Panc1 (cell line): ENCODE data around the gene MRPS2. TPM values are rescaled to one million over a fixed set of nuclear protein-coding genes. Genes with fewer than 3 reads are reported as not detected.
"Not testable (repeated sequence)": the region's sequence is repeated elsewhere in the genome, so short reads cannot be mapped to it uniquely, and the experiment has no call there.

Source experiments
- ATAC-seq: fragments of 200-7000 bp; cut with Tn5 transposase; 2 replicates; pipeline ENCODE4 v1.9.1; 2020; ENCODE audit warnings: mild to moderate bottlenecking, moderate library complexity
- BruUV-seq: library from RNA; stranded (reverse); fragments of 400-500 nt; replicated peaks from 2 replicates; lab custom pipeline; 2021; lab: Mats Ljungman, UMichigan
- CTCF ChIA-PET: fragments of 300-600 bp; sonication (Branson Sonifier 250); formaldehyde crosslinking; loops from one replicate; lab custom pipeline; 2022; ENCODE audit warnings: antibody characterized with exemption; lab: Charles Lee
- POLR2A ChIA-PET: fragments of 300-600 bp; sonication (Branson Sonifier 250); formaldehyde crosslinking; loops from one replicate; lab custom pipeline; 2022; ENCODE audit warnings: antibody characterized with exemption; lab: Charles Lee
- DNase-seq: peaks from one replicate; pipeline ENCODE4 v3.0.0-alpha.2; 2010; ENCODE audit warnings: low read depth, low spot score
- H3K27ac ChIP-seq: 2 replicates; pipeline ENCODE4 v1.5.1; 2011; ENCODE audit warnings: mild to moderate bottlenecking, low read length, inconsistent platforms
- H3K27me3 ChIP-seq: fragments of 200-500 bp; sonication (Bioruptor generic); 2 replicates; pipeline ENCODE4 v1.6.0; 2014; ENCODE audit warnings: low read length, inconsistent platforms; ENCODE audit not compliant: control insufficient read depth, insufficient read depth
- H3K36me3 ChIP-seq: fragments of 200-500 bp; sonication (Bioruptor generic); 2 replicates; pipeline ENCODE4 v1.5.1; 2014; ENCODE audit warnings: inconsistent platforms, mild to moderate bottlenecking, low read length, moderate library complexity; ENCODE audit not compliant: control insufficient read depth, insufficient read depth
- H3K4me1 ChIP-seq: 2 replicates; pipeline ENCODE4 v1.5.1; 2011; ENCODE audit warnings: inconsistent platforms, mild to moderate bottlenecking, low read length, moderate library complexity; ENCODE audit not compliant: control insufficient read depth, insufficient read depth
- H3K4me3 ChIP-seq, 2 experiments: 2 replicates each; pipeline ENCODE4 v1.5.1; 2011 to 2012; ENCODE audit warnings: low read depth in 2 of 2, low read length in 2 of 2, mild to moderate bottlenecking in 2 of 2, inconsistent platforms in 1 of 2, moderate library complexity in 1 of 2
- H3K9me3 ChIP-seq: fragments of 200-500 bp; sonication (Bioruptor generic); 2 replicates; pipeline ENCODE4 v1.5.1; 2014; ENCODE audit warnings: low read depth, mild to moderate bottlenecking, inconsistent platforms, low read length, moderate library complexity; ENCODE audit not compliant: control insufficient read depth, insufficient read depth
- CTCF ChIP-seq: fragments of 450-650 bp; IDR thresholded peaks from 2 replicates; pipeline ENCODE4 v1.5.1; 2017; ENCODE audit warnings: mild to moderate bottlenecking
- POLR2AphosphoS5 ChIP-seq: IDR thresholded peaks from 2 replicates; pipeline ENCODE4 v1.6.1; 2012; ENCODE audit warnings: mild to moderate bottlenecking, low read depth, low read length, moderate library complexity
- REST ChIP-seq, 2 experiments: IDR thresholded peaks; 2 replicates each; pipeline ENCODE4 v1.6.1; 2011 to 2012; ENCODE audit warnings: low read depth in 2 of 2, control low read depth in 1 of 2, low read length in 1 of 2, mild to moderate bottlenecking in 1 of 2, moderate library complexity in 1 of 2; ENCODE audit not compliant: insufficient read depth in 1 of 2
- SIN3A ChIP-seq: IDR thresholded peaks from 2 replicates; pipeline ENCODE4 v1.6.1; 2012; ENCODE audit warnings: low read depth, mild to moderate bottlenecking, low read length, moderate library complexity, borderline replicate concordance; ENCODE audit not compliant: insufficient read depth
- TCF7L2 ChIP-seq: IDR thresholded peaks from 2 replicates; pipeline ENCODE4 v1.6.1; 2011; ENCODE audit warnings: mild to moderate bottlenecking, low read depth, low read length, inconsistent platforms
- in situ Hi-C: cut with HindIII; loops from 2 replicates; pipeline ENCODE4 v1.10.0; 2016; ENCODE audit warnings: low sequenced_read_pairs, low pct_unique_long_range_greater_than_20kb
- intact Hi-C: fragments of 100-400 bp; cut with micrococcal nuclease; formaldehyde crosslinking; loops from one replicate; pipeline ENCODE4 v1.10.0; 2022; ENCODE audit not compliant: unreplicated experiment
- total RNA-seq: library from RNA; stranded (reverse); gene quantifications from one replicate; pipeline ENCODE4 v1.2.1, GENCODE V29; 2021; ENCODE audit not compliant: unreplicated experiment

Gene MRPS2
- total RNA-seq, 1 experiment from 2014 or later: 33.5 TPM

- Histone ChIP-seq H3K9me3 (no peaks in the 10 kb centered on the region), H3K4me3 (no peak overlapping the region), H3K4me1 (no peaks in the 10 kb centered on the region), H3K36me3 (no peaks in the 10 kb centered on the region), H3K27ac (no peak overlapping the region), H3K27me3 (no peaks in the 10 kb centered on the region)
- peak; percentile 84 for ATAC-seq
- TF ChIP-seq REST (IDR thresholded peaks at IDR 0.05; ENCODE audit: insufficient read depth in 1 of 2, low read depth in 2 of 2, low read length in 1 of 2) (no peak), CTCF (0 out of 2 replicates have a peak, but pooled peaks have one; percentile 7)
- CTCF ChIA-PET: interaction anchor here (0.8 to 1.0 kb wide), 2 partner anchors 39 to 61 kb away, joined by 3 read pairs; no protein-coding TSS in a partner anchor
- BruUV-seq: no TSS peak
- POLR2A ChIA-PET: no interaction called here
- no peak for DNase-seq
- in situ Hi-C loops (no loop called here), intact Hi-C loops (no loop called here)
These were observed 26.5 kb downstream of the MRPS2 start for GRCh38 chr9:135526730-135527571.

GRCh38 chr9:135528842-135529435, 28.5 kb downstream of the MRPS2 start:
- POLR2A ChIA-PET, H3K36me3 ChIP-seq, ATAC-seq, intact Hi-C loops, H3K27ac ChIP-seq, DNase-seq, CTCF ChIA-PET, H3K9me3 ChIP-seq, H3K4me1 ChIP-seq, H3K4me3 ChIP-seq, BruUV-seq, H3K27me3 ChIP-seq, in situ Hi-C loops: not testable (repeated sequence)

- in situ Hi-C loops (no loop called here), intact Hi-C loops (no loop called here)
- POLR2A ChIA-PET: no interaction called here
- ATAC-seq: no peak
- Histone ChIP-seq H3K4me1 (no peaks in the 10 kb centered on the region), H3K36me3 (no peaks in the 10 kb centered on the region), H3K9me3 (no peaks in the 10 kb centered on the region), H3K27me3 (no peaks in the 10 kb centered on the region), H3K4me3 (no peak overlapping the region), H3K27ac (no peak overlapping the region)
- CTCF ChIA-PET: no interaction called here
- TF ChIP-seq REST (IDR thresholded peaks at IDR 0.05; ENCODE audit: insufficient read depth in 1 of 2, low read depth in 2 of 2, low read length in 1 of 2): no peak
- no peak for TF ChIP-seq CTCF
- no peak for TF ChIP-seq SIN3A
- TF ChIP-seq TCF7L2: no peak
- TF ChIP-seq POLR2AphosphoS5: no peak
- BruUV-seq: no TSS peak
- no peak for DNase-seq
These were observed 29.7 kb downstream of the MRPS2 start for GRCh38 chr9:135530146-135530545.
